Fibroblast of pulmonary artery (primary cell): ENCODE results near the gene THTPA.
A peak's percentile ranks its signal among the peaks of the same experiment; 100 is the strongest.

Source experiments
- DNase-seq: peaks from one replicate; pipeline ENCODE4 v3.0.0-alpha.2; 2010; ENCODE audit warnings: low read depth
- H3K4me3 ChIP-seq: replicated peaks from 2 replicates; pipeline ENCODE4 v1.5.1; 2011; ENCODE audit warnings: low read depth, mild to moderate bottlenecking, control low read depth, low read length, moderate library complexity
- TF ChIP-seq, protein P1 (sequence below): IDR thresholded peaks from 2 replicates; pipeline ENCODE4 v1.5.1; 2011; ENCODE audit warnings: mild to moderate bottlenecking, control low read depth, low read length, inconsistent platforms; ENCODE audit errors: missing control alignments

The THTPA gene

DNA sequence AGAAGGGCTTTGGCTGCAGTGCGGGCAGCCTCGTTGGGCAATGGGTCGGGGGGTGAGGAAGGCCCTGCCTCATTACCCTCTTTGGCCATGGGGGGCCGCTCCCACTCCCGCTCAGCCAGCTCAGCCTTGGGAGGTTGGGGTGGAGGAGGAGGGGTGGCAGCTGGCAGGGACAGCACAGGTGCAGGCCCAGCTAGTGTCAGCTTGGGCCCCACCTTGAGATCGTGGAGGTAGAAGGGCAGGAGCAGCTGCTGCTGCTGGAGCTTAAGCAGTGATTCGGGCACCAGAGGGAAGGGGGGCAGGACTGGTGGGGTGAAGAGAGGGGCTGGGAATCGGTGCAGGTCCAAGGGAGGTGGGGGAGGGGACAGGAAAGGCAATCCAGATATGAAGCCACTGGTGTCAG is 30.5 kb upstream of the THTPA start:
- no peak for DNase-seq
- TF ChIP-seq, protein P1, sequence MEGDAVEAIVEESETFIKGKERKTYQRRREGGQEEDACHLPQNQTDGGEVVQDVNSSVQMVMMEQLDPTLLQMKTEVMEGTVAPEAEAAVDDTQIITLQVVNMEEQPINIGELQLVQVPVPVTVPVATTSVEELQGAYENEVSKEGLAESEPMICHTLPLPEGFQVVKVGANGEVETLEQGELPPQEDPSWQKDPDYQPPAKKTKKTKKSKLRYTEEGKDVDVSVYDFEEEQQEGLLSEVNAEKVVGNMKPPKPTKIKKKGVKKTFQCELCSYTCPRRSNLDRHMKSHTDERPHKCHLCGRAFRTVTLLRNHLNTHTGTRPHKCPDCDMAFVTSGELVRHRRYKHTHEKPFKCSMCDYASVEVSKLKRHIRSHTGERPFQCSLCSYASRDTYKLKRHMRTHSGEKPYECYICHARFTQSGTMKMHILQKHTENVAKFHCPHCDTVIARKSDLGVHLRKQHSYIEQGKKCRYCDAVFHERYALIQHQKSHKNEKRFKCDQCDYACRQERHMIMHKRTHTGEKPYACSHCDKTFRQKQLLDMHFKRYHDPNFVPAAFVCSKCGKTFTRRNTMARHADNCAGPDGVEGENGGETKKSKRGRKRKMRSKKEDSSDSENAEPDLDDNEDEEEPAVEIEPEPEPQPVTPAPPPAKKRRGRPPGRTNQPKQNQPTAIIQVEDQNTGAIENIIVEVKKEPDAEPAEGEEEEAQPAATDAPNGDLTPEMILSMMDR = no peak
- no peak overlapping the region for H3K4me3 ChIP-seq

DNA sequence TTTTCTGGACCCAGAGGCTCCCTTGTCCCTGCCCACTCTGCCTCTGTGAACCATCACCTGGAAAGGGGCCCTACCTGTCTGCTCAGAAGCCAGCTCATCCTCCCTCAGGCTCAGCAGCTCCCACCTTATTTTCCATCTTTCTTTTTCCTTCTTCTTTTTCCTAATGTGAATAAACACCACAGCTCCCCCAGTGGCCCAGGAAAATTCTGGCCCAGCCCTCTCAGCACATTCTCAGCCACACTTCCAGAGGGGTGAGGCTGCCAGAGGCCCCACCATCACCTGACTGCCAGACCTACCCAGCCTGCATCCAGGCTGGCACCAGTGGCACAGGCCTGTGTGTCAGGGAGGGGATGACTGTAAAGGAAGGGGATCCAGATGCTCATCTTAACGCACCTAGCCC is 27.5 kb upstream of the THTPA start:
- no peak overlapping the region for H3K4me3 ChIP-seq
- TF ChIP-seq, protein P1 = peak; percentile 25
- no peak for DNase-seq

DNA sequence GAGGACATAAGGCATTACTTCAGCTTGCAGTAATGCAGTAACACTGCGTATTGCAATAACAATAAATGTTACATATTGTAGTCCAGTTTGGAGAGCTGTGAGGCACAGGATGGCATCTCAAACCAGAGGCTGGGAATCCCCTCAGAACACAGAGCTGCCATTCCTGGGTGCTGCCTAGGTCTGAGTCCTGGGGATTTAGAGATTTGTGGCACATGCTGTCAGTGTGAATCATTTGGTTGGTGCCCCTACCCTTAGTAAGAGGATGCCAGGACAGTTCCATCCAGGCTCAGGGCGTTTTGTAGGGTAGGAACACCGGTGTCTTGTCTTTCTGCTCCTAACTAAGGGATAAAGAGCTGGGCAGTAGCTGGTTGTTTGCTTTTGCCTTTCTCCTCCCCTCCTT is 27.1 kb upstream of the THTPA start:
- TF ChIP-seq, protein P1 = no peak
- DNase-seq = no peak
- H3K4me3 ChIP-seq = no peak overlapping the region

DNA sequence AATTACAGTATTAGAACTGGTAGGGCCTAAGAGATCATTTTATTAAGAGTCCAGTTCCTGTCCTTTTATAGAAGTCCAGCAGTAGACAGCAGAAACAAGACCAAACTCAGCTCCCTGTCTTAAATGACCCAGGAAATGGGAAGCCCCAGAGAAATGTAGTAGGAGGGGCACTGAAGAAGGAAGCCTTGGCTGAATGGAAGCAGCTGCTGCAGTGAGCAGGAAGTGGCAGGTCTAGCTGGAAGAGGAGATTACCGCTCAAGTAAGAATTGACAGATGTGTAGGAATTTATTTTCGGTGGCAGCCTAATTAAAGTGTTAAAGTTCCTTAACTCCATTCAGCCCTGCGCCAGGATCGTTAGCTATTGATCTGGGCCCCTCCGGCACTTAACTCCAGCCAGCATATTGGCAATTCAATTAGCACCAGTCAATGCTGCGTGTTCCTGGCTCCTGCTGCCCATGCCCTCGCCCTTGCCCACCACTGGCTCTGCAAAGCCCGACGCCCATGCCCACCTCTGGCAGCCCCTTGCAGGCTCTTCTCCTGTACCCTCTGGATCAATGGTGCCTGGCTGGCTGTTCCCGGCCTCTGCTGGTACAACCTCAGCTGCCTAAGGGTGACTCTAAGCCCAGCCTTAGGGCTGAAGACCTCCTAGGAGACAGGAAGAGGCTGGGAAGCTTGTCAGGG is 25.6 kb upstream of the THTPA start:
- TF ChIP-seq, protein P1 = no peak
- no peak overlapping the region for H3K4me3 ChIP-seq
- DNase-seq = peak; percentile 17

DNA sequence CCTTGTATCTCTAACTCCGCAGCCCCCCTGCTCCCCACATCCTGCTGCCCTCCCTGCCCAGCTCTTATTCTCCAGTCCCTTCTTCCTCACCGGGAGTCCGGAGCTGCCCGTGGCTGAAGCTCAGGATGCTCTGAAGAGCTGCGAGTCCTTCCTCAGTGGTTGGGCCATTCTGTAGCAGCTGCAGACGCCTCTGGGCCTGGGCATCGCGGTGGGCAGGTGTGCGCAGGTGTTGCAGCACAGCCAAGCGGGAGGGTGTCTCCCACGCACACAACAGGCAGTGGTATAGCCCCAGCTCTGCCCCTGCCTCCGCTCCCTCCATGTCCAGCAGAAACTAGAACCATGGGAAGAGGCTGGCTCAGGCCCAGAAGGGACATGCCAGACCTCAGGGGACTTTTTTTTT is 24.7 kb upstream of the THTPA start:
- DNase-seq = no peak
- TF ChIP-seq, protein P1 = no peak
- H3K4me3 ChIP-seq = no peak overlapping the region

DNA sequence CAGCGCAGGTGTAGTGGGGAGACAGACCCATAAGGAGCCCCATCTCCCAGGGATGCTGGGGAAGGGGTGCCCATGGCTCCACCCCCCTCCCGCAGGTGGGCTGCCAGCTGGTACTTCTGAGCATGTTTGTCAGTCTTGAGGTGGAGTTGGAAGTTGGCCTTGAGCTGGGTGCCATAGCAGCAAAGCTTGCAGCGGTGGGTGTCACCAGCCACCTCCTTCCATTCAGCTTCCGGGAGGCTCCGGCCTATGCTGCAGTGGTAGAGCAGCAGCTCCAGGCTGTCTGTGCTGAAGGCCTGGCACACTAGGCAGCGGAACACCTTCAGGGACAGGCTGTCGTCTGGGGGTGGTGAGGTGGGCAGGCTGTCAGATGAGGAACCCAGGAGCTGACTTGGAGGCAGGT is 23.4 kb upstream of the THTPA start:
- H3K4me3 ChIP-seq = no peak overlapping the region
- no peak for DNase-seq
- TF ChIP-seq, protein P1 = no peak
